Activated gamma-delta T cell treated with anti-CD3 and anti-CD28 coated beads, Interleukin-2, amount 50 U/mL, for 16 hours (primary cell): ENCODE data around the gene TNFSF18.

Source experiments
- DNase-seq: peaks from one replicate; pipeline ENCODE4 v3.0.0-alpha.2; 2020; ENCODE audit warnings: low read depth

TNFSF18 gene

DNA sequence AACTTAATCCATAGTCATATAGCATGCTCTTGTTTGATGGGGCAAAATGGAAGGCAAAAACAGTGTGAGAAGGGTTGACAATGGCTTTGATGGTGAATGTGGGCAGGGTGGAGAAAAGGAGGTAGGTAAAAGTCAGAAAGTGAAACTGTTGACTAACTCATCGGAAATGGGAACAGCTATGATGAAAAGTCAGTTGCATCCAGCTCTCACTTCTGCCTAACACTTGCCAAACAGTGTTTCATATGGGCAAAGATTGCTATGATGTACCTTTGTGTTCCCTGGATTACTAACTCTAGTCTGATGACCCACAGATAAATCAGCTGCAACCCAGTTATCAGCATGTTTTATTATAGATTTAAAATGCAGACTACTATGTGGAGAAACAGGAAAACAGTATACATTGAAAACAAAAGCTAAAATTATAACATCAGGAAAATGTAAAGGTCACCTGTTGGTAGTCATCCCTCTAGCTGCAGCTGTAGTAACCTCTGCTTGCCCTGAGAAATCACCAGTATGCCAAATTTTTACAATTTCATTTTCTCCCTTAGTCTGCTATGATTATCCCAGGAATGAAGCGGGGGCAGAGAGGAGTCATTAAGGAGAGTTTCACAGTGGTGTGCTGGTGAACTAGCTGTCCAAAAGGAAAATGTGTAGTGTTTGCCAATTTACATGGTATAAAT is 11.7 kb downstream of the TNFSF18 start:
- DNase-seq, result no peak

DNA sequence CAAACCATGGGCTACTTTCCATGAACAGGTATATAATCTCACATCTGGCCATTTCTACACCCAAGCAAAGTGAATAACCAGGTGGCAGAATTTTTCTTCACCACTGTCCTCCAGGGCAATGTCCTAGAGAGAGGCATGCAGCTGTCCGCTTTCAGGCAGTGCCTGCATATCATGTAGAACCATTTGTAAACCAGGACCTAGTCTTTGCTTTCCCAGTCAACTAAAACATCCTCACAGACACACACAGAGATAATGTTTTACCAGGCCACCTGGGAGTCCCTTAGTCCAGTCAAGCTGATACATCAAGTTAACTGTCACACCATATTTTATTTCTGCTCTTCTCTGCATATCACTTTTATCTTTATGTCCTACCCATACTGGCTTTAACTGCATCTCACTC is 26.2 kb downstream of the TNFSF18 start:
- no peak for DNase-seq

DNA sequence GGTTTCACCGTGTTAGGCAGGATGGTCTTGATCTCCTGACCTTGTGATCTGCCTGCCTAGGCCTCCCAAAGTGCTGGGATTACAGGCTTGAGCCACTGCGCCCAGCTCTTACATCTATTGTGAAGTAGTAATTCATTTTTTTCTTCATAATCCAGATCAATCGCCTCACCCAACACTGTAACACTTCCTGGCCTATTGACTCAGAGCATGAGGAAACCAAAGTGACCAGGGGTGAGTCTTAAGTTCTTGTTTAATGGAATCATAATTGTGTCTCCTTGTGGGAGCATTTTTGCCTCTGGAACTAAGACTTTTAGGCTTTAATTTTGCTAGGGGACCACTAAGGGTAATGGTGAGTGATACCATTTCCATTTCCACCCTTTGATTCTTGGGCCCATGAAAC is 27.4 kb downstream of the TNFSF18 start:
- DNase-seq, result no peak

DNA sequence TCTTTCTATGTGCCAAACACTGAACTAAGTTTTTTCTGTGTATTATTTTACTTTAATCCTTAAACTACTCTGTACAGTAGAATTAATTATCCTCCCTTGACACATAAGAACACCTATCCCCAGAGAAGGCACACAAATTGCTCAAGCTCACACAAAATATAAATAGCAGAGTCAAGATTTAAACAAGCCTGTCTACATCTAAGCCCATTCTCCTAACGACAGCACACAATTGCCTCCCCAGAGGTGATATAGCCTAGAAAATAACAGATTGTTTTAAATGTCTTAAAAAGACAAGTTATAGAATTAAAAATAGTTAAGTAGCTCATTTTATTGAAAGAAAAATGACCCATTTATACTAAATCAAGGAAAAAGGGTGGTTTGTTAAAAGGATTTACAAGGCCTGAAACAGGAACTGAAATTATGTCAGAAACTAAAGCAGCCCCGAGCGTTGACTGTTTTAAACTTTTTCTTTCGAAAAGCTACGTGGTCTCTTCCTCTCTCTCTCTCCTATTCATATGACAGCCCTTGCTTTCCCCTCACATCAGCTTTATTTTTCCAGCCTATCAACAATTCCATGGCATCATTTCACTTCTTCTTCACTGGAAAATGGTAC is 30.5 kb downstream of the TNFSF18 start:
- DNase-seq, result no peak

DNA sequence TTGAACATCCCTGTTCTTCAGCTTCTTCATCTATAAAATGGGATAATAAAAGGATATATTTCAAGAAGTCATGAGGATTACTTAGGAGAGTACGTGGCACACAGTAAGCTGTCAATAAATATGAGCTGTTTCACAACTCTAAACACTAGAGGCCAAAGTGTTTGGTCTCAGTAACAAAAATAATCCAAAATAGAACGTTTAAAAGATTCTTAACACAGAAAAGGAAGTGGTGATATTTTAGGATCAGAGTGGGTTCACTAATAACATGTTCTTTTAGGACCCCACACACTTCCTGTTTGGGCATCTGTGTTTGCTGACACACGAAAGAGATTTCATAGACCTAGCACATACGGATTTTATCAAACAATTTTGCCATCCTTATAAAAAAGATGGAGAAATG is 32.9 kb downstream of the TNFSF18 start:
- DNase-seq, result no peak

DNA sequence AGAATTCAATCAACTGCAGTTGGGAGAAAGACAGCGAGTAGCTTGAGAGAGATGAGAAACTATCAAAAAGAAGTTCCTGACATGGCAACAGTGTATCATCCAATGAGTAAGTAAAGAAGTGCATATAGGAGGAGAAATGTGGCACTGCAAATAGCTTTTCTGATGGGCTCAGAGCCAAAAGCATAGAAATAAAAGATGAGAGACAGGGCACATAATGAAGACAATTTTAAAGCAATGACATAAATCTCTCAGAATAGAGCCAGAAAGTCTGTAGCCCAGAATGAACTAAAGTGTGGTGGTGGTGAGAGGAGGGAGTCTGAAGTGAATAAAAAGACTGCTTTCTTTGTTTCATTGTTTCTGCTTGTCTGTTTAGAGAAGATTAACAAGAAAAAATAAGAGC is 34.3 kb downstream of the TNFSF18 start:
- no peak for DNase-seq

DNA sequence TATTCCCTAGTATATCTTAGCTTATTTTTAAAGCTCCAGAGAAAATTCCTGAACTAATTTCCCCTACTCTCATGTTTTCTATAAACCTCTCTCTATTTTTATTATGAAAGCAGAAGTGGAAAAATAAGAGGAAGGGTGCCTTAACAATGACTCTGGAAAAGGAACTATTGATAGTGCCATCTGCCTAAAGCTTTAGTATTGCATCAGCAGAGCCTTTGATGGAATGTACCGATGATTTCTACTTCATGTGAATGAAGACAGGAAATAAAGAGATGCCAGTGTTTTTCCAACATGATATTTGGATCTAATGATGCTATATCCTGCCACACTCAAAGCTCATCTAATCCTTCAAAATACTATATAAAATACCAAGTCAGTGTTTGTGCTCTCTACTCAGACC is 35.1 kb downstream of the TNFSF18 start:
- no peak for DNase-seq

DNA sequence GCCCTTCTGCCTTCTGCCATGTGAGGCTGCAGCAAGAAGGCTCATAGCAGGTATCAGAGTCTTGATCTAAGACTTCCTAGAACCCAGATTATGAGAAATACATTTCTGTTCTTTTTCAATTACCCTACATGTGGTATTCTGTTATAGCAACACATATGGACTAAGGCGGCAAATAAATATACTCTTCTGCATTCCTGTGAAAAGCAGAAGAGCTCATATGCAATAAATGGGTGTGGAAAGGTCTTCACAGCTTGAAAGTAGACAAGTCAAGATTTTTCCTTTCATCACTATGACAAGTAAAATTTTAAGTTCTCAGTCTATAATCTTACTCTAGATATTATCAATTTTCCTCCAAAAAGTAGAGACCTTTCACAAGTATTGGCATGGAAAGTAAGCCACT is 36.6 kb downstream of the TNFSF18 start:
- DNase-seq, result no peak

DNA sequence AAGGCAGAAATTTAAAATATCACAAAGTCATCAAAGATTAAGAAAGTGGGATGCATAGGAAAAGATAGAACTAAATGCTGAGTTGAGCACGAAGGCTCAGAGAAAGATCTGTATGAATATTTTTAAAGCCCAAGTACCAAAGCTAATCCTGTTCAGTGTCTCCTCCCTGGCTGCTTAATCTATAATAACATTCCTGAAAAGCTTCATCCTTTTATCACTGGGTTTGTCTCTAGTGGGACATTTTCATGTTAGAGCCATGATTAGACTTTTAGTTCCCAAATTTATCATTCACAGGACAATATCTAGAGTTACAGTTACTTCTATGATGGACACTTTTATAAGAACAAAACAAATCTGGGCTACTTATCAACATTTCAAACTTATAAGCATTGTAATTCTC is 38.6 kb downstream of the TNFSF18 start:
- DNase-seq, result no peak

DNA sequence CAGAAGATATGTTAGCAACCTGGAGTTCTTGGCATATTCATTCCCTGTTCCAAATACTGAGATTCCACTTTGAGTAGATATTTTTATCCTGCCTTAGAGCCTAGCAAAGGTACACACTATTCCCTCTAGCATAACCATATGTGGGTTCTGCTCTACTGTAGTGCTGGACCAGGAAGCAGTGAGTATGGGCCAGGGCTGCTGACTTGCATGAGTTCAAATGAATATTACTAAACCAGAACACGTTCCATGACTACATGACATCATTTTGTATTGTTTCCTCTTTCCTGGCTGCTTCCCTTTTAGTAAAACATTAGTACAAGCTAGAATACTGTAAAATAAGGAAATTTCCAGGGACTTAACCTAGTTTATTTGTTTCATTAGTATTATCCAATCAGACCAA is 41.1 kb downstream of the TNFSF18 start:
- DNase-seq, result no peak

DNA sequence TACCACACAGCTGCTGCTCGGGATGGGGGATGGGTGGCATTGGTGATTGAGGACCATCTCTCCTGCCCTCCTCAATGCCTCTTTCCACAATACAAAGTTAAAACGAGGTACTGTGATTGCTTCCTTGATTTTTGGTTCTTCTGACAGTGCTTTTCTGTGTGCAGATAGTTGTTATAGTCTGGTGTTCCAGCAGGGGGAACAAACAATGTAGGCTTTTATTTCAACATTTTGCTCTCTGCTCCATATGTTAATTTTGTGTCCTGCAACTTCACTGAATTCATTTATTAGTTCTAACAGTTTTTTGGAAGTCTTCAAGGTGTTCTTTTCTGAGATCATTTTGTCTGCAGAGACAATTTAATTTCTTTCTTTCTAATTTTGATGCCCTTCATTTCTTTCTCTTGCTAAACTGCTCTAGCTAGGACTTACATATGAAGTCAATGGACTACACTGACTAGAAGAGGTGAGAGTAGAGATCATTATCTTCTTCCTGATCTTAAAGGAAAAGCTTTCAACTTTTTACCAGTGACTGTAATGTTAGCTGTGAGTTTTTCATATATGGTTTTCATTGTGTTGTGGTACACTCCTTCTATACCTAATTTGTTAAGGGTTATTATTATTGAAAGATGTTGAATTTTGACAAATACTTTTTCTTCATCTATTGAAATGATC is 45.4 kb downstream of the TNFSF18 start:
- no peak for DNase-seq

DNA sequence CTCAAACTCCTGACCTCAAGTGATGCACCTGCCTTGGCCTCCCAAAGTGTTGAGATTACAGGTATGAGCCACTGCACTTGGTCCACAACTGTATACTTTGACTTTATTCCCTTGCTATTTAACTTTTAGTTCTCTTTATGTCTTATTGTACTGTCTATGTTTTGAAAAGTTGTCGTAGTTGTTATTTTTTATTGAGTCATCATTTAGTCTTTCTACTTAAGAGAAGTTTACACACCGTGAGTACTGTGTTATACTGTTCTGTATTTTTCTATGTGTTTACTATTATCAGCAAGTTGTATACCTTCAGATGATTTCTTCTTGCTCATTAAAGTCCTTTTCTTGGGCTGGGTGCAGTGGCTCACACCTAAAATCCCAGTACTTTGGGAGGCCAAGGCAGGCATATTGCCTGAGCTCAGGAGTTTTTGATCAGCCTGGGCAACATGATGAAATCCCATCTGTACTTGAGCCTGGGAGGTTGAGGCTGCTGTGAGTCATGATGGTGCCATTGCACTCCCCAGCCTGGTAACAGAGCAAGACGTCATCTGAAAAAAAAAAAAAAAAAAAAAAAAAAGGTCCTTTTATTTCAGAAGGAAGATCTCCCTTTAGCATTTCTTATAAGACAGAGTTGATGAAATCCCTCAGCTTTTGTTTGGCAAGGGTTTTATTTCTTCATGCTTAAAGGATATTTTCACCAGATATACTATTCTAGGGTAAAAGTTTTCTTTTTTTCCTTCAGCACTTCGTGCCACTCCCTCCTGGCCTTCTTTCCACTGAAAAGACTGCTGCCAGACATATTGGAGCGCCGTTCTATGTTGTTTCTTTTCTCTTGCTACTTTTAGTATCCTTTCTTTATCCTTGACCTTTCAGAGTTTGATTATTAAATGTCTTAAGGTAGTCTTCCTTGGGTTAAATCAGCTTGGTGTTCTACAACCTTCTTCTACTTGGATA is 47.6 kb downstream of the TNFSF18 start:
- no peak for DNase-seq

DNA sequence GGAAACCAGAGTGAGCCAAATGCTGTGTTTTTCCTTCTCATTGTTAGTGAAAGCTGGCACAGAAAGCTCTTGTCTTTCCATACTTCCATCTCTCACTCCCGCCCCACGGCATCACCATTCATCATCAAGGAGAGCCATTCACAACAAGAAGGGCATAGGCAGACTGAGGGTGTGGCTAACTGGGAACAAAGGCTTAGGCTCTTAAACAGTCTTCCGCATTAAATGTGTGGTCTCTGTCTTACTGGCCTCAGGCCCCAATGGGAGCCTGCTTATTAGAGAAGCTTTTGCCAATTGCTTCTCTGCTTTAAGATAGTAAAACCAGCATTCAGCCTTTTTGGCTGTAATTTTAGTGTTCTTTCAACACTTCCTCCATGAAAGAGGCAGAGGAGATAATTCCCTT is 51.4 kb downstream of the TNFSF18 start:
- no peak for DNase-seq

DNA sequence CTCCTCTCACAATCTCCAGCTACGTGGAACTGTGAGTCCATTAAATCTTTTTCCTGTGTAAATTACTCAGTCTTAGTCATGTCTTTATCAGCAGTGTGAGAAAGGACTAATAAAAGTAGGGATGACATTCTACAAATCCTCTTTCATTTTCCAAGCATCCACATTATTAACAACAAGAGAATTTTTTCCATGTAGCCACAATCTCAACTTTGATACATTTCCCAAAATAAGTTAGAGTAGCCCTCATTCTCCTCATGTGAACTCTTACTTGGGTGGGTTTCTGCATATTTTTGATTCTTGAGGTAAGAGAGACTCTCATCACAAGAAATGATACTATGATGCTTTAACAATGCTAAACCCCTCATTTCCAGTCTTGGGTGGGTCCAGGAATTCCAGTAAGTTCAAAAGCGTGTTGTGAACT is 52.8 kb downstream of the TNFSF18 start:
- no peak for DNase-seq

DNA sequence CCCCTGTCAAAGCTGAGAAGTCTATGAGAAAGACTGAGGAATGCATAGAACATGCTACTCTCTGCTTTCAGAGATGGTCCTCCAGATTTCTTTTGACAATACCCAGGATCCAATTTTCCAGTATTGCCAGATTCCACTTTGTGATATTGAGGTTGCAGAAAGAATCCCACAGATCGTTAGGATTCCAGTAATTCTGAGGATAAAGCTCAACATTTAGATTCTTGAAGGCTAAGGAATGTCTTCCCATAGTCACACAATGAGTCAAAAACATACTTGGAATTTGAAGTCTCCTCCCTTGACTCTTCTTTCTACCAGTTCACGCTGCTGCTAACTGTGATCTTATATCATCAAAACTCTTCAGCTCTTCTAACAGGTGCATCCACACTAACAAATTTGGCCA is 57.1 kb downstream of the TNFSF18 start:
- no peak for DNase-seq

DNA sequence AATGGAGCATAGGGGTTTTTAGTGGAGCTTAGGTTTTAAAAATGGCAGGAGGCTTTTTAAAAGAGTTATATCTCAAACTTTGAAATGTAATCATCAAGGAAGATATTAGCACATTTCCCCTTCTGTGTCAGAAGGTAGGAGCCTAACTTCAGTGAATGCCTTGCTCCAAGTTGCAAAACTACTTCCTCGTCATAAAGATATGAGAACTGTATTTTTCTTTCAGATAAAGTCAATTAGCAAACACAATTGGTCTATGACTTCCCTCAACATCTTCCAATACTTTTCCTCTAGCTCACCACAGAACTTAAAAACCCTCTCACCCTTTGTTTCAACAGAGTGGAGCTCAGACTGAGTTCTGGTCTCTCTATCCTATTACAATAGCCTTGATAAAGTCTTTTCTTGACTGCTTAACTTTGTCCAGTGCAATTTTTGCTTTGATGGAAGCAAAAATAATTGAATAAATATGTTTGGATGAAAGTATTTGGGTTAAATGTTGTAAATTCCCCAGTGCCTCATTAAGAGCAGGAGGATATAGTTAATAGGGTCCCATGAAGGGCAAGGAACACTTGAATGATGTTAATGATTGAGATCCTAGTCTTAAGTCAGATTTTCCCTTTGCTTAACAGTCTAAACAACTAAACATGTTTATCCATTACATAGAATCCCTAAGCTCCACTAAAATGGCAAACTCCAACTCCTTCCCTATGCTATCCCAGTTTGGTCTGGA is 58.9 kb downstream of the TNFSF18 start:
- DNase-seq, result no peak

DNA sequence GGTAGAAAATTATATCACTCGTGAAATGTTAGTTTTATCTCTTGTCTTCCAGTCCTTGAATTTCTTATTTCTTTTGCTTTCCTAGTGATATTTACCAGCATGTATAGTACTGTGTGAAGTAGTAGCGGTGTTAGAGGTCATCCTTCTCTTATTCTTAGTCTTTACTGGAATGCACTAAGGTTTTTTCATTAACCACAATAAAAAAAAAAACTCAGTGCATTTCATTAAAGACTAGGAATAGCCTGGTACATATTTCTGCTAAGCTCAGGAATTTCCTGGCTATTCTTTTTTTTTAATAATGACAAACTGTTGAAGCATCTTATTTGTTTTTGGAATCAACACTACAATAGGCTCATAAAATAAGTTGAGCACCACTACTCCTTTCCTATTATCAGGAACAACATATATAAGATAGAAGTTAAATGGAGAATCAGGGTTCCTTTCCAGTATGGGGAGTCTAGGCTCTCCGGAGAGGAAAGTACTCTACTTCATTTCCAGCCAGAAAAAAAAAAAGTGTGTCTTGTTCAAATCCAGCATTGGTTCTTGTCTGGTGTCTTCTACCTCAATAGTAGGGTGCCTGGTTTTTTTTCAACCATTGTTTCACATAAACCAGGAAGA is 60.0 kb downstream of the TNFSF18 start:
- no peak for DNase-seq
